Testis (tissue), 3 donors: Measurements from ENCODE around the gene AFP. TPM values are rescaled to one million over a fixed set of nuclear protein-coding genes. Genes with fewer than 3 reads are reported as not detected.

Experiments
- DNase-seq: peaks from one replicate; pipeline ENCODE4 v3.0.0-alpha.2; 2019
- H3K27ac ChIP-seq, 2 donors: fragments of 200-600 bp; sonication (generic); one replicate each; pipeline ENCODE4 v1.5.1; 2019
- H3K27me3 ChIP-seq: fragments of 200-600 bp; sonication (generic); one replicate; pipeline ENCODE4 v1.5.1; 2019
- H3K36me3 ChIP-seq: fragments of 200-600 bp; sonication (generic); one replicate; pipeline ENCODE4 v1.5.1; 2017; ENCODE audit warnings: low read depth; ENCODE audit errors: missing control alignments
- H3K4me1 ChIP-seq: fragments of 200-600 bp; sonication (generic); one replicate; pipeline ENCODE4 v1.5.1; 2019
- H3K4me3 ChIP-seq, 2 donors: fragments of 200-600 bp; sonication (generic); one replicate each; pipeline ENCODE4 v1.5.1; 2017 to 2019
- H3K9me3 ChIP-seq: fragments of 200-600 bp; sonication (generic); one replicate; pipeline ENCODE4 v1.5.1; 2017
- POLR2A ChIP-seq: fragments of 450-650 bp; IDR thresholded peaks from one replicate; pipeline ENCODE4 v1.6.1; 2017; ENCODE audit warnings: antibody characterized with exemption, mild to moderate bottlenecking, moderate library complexity
- WGBS, 2 donors: methylation state at CpG; one replicate each; pipeline ENCODE4 v1.1.5; 2018; 5-methylcytosine and 5-hydroxymethylcytosine counted together
- intact Hi-C: fragments of 100-400 bp; cut with DNase I; formaldehyde crosslinking; loops from one replicate; pipeline ENCODE4 v1.15.1; 2023; ENCODE audit warnings: low total_unique reads
- polyA plus RNA-seq: library from polyadenylated mRNA; stranded (reverse); fragments of 350-450 nt; fragmentation: Illumina TruSeq; extraction: RNeasy Lipid Tissue Mini Kit (QIAGEN cat#74804); gene quantifications from one replicate; pipeline ENCODE4 v1.2.3, GENCODE V29; 2014; ENCODE audit warnings: low read depth, low replicate concordance; ENCODE audit not compliant: insufficient read depth
- total RNA-seq, 2 donors: library from RNA; depleted of rRNA; stranded (reverse); fragments of >200 nt; gene quantifications; one replicate each; pipeline ENCODE4 v1.2.3, GENCODE V29; 2016
- TF ChIP-seq, protein P1 (sequence below), 3 experiments: fragments of 450-650 bp in 2 of 3; fragments of 200-600 bp in 1 of 3; sonication (generic) in 1 of 3; IDR thresholded peaks; one replicate each; pipeline ENCODE4 v1.5.1; 2016 to 2019; ENCODE audit warnings: antibody characterized with exemption in 3 of 3, mild to moderate bottlenecking in 2 of 3, moderate library complexity in 1 of 3

The AFP gene
- total and polyA plus RNA-seq, 3 donors from 2014 or later: 0.16 TPM; not detected in 2

DNA sequence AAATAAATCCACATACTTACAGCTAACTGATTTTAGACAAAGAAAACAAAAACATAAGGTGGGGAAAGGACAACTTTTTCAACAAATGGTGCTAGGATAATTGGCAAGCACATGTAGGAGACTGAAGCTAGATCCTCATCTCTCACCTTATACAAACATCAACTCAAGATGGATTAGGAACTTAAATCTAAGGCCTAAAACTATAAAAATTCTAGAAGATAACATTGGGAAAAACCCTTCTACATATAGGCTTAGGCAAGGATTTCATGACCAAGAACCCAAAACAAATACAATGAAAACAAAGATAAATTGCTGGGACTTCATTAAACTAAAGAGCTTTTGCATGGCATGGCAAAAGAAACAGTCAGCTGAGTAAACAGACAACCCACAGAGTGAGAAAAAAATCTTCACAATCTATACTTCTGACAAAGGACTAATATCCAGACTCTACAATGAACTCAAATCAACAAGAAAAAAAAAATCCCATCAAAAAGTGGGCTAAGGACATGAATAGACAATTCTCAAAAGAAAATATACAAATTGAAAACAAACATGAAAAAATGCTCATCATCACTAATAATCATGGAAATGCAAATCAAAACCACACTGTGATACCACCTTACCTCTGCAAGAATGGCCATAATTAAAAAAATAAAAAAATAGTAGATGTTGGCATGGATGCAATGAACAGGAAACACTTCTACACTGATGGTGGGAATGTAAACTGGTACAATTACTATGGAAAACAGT lies 14.1 kb upstream of the AFP start:
- intact Hi-C loops: no loop called here
- no peak for DNase-seq
- no peak overlapping the region for H3K4me3 ChIP-seq
- H3K9me3 ChIP-seq: no peaks in the 10 kb centered on the region
- H3K4me1 ChIP-seq: peaks cover 5% of the 10 kb centered on the region
- no peaks in the 10 kb centered on the region for H3K36me3 ChIP-seq
- H3K27ac ChIP-seq: no peak overlapping the region
- no peaks in the 10 kb centered on the region for H3K27me3 ChIP-seq
- TF ChIP-seq, protein P1, sequence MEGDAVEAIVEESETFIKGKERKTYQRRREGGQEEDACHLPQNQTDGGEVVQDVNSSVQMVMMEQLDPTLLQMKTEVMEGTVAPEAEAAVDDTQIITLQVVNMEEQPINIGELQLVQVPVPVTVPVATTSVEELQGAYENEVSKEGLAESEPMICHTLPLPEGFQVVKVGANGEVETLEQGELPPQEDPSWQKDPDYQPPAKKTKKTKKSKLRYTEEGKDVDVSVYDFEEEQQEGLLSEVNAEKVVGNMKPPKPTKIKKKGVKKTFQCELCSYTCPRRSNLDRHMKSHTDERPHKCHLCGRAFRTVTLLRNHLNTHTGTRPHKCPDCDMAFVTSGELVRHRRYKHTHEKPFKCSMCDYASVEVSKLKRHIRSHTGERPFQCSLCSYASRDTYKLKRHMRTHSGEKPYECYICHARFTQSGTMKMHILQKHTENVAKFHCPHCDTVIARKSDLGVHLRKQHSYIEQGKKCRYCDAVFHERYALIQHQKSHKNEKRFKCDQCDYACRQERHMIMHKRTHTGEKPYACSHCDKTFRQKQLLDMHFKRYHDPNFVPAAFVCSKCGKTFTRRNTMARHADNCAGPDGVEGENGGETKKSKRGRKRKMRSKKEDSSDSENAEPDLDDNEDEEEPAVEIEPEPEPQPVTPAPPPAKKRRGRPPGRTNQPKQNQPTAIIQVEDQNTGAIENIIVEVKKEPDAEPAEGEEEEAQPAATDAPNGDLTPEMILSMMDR (IDR thresholded peaks at IDR 0.05): no peak
- TF ChIP-seq POLR2A: no peak

DNA sequence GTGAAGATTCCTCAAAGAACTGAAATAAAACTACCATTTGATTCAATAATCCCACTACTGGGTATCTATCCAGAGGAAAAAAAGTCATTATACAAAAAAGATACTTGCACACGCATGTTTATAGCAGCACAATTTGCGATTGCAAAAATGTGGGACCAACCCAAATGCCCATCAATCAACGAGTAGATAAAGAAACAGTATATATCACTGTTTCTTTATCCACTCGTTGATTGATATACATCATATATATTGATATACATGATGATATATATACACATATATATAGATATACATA lies 13.6 kb upstream of the AFP start:
- H3K27ac ChIP-seq: no peak overlapping the region
- TF ChIP-seq POLR2A: no peak
- TF ChIP-seq, protein P1 (IDR thresholded peaks at IDR 0.05): no peak
- intact Hi-C loops: no loop called here
- 68 to 75% methylated on average over 4 of the region's 4 CpGs for WGBS, 2 donors
- H3K4me1 ChIP-seq: peaks cover 5% of the 10 kb centered on the region
- H3K36me3 ChIP-seq: no peaks in the 10 kb centered on the region
- H3K4me3 ChIP-seq: no peak overlapping the region
- no peaks in the 10 kb centered on the region for H3K9me3 ChIP-seq
- no peaks in the 10 kb centered on the region for H3K27me3 ChIP-seq
- no peak for DNase-seq

DNA sequence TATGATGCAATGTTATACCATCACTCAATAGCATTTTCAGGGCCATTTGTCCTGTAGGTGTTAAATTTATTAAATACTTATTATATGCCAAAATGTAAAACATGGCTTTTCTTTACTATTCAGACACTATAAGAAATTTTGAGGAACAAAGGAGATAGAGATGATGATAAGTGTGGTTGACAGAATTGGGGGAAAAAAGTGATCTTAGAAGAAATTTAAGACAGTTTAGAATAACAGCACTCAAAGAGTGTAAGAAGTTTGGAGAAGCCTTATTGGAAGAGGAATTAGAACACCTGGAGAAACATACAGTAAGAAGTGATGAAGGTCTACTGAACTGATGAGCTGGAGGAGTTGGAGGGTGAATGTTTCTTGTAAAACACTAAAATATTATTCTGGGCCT lies 12.8 kb upstream of the AFP start:
- DNase-seq: no peak
- TF ChIP-seq, protein P1 (IDR thresholded peaks at IDR 0.05): no peak
- H3K36me3 ChIP-seq: no peaks in the 10 kb centered on the region
- intact Hi-C loops: no loop called here
- no peak overlapping the region for H3K4me3 ChIP-seq
- H3K4me1 ChIP-seq: peaks cover 5% of the 10 kb centered on the region
- no peaks in the 10 kb centered on the region for H3K27me3 ChIP-seq
- no peaks in the 10 kb centered on the region for H3K9me3 ChIP-seq
- peak overlapping the region; percentile 36 to 37 for H3K27ac ChIP-seq

DNA sequence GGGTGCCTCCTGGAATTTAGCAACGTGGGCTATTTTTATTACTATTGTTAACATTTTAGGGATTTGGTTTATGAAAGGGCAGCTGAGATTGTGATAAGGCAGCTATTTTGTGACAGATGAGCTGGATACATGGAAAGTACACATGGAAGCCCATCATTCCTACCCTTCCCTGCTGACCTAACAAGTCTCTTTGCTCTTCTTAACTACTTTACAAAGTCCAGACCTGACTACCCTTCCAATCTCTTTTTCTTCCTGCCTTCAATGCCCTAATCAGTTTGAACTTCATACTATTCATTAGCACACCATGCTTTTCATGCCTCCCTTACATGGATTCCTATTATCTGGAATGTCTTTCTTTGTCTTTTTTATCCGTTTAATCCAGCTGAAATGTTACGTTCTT lies 9.4 kb upstream of the AFP start:
- Histone ChIP-seq H3K4me3 (no peak overlapping the region), H3K27me3 (no peaks in the 10 kb centered on the region), H3K4me1 (peaks cover 5% of the 10 kb centered on the region), H3K27ac (no peak overlapping the region), H3K36me3 (no peaks in the 10 kb centered on the region), H3K9me3 (no peaks in the 10 kb centered on the region)
- intact Hi-C loops: no loop called here
- 46 to 60% methylated on average over 3 of the region's 3 CpGs for WGBS, 2 donors
- TF ChIP-seq, protein P1 (IDR thresholded peaks at IDR 0.05): no peak
- no peak for TF ChIP-seq POLR2A
- no peak for DNase-seq

DNA sequence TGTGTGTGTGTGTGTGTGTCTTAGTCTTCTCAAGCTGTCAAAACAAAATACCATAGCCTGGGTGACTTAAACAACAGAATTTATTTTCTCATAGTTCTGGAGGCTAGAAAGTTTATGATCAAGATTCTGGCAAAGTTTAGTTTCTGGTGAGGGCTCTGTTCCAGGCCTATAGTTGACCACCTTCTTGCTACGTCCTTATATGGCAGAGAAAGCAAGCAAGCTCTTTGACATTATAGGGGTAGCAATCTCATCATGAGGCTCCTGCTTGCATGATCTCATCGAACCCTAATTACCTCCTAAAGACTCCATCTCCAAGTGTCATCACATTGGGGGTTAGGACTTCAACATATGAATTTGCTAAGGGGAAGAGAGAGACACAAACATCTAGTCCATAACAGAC lies 6.9 kb upstream of the AFP start:
- WGBS, 2 donors: 92 to 95% methylated on average over 2 of the region's 2 CpGs
- no peaks in the 10 kb centered on the region for H3K36me3 ChIP-seq
- H3K9me3 ChIP-seq: no peaks in the 10 kb centered on the region
- peaks cover 2% of the 10 kb centered on the region for H3K4me1 ChIP-seq
- no peak overlapping the region for H3K27ac ChIP-seq
- no peak for TF ChIP-seq POLR2A
- H3K4me3 ChIP-seq: no peak overlapping the region
- DNase-seq: no peak
- intact Hi-C loops: no loop called here
- H3K27me3 ChIP-seq: no peaks in the 10 kb centered on the region
